Calu3 (cell line): Measurements from ENCODE around the gene CES4A. TPM values are rescaled to one million over a fixed set of nuclear protein-coding genes. Genes with fewer than 3 reads are reported as not detected.
"Not testable (repeated sequence)": the region's sequence is repeated elsewhere in the genome, so short reads cannot be mapped to it uniquely, and the experiment has no call there.

Experiments
- BruUV-seq: library from RNA; stranded (reverse); fragments of 400-500 nt; replicated peaks from 2 replicates; lab custom pipeline; 2021; lab: Mats Ljungman, UMichigan
- CTCF ChIA-PET: fragments of 300-600 bp; sonication (Branson Sonifier 250); formaldehyde crosslinking; loops from one replicate; lab custom pipeline; 2022; ENCODE audit warnings: antibody characterized with exemption; lab: Charles Lee
- DNase-seq: peaks from one replicate; pipeline ENCODE4 v3.0.0; 2022
- H3K27ac Mint-ChIP-seq: one replicate; pipeline ENCODE4 v1.8.0; 2022; ENCODE audit warnings: mixed read lengths; ENCODE audit not compliant: unreplicated experiment
- H3K27me3 Mint-ChIP-seq: one replicate; pipeline ENCODE4 v1.8.0; 2022; ENCODE audit warnings: mixed read lengths; ENCODE audit not compliant: unreplicated experiment
- H3K36me3 Mint-ChIP-seq: one replicate; pipeline ENCODE4 v1.8.0; 2022; ENCODE audit warnings: mild to moderate bottlenecking, moderate library complexity, mixed read lengths; ENCODE audit not compliant: insufficient read depth, unreplicated experiment
- H3K4me1 Mint-ChIP-seq: one replicate; pipeline ENCODE4 v1.8.0; 2022; ENCODE audit warnings: mild to moderate bottlenecking, low read depth, mixed read lengths; ENCODE audit not compliant: unreplicated experiment
- H3K4me3 Mint-ChIP-seq: one replicate; pipeline ENCODE4 v1.8.0; 2022; ENCODE audit warnings: mild to moderate bottlenecking, low read depth, moderate library complexity, mixed read lengths; ENCODE audit not compliant: unreplicated experiment
- H3K9me3 Mint-ChIP-seq: one replicate; pipeline ENCODE4 v1.8.0; 2022; ENCODE audit warnings: low read depth, mixed read lengths; ENCODE audit not compliant: unreplicated experiment
- intact Hi-C: fragments of 100-400 bp; cut with micrococcal nuclease; formaldehyde crosslinking; loops from one replicate; pipeline ENCODE4 v1.10.0; 2022; ENCODE audit not compliant: unreplicated experiment
- total RNA-seq: library from RNA; stranded (reverse); gene quantifications from 2 replicates; pipeline ENCODE4 v1.2.3, GENCODE V29; 2022
- TF ChIP-seq, protein P1 (sequence below): fragments of 200-600 bp; IDR thresholded peaks from one replicate; pipeline ENCODE4 v1.8.0; 2022; ENCODE audit warnings: antibody characterized with exemption; ENCODE audit not compliant: unreplicated experiment

CES4A gene
- total RNA-seq, 1 experiment from 2014 or later: not detected

DNA sequence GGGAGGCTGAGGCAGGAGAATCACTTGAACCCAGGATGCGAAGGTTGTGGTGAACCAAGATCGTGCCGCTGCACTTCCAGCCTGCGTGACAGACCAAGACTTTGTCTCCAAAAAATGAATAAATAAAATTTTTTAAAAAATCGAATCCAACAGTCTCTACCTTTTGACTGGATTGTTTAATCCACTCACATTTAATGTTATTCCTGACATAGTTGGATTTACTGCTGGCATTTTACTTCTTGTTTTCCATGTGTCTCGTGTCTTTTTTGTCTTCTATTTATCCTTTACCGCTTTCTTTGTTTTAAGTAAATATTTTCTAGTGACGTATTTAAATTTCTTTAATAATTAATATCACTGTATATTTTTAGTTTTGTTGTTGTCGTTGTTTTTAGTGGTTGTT lies 5.4 kb upstream of the CES4A start:
- CTCF ChIA-PET: no interaction called here
- BruUV-seq: no TSS peak
- no peak for DNase-seq
- TF ChIP-seq, protein P1, sequence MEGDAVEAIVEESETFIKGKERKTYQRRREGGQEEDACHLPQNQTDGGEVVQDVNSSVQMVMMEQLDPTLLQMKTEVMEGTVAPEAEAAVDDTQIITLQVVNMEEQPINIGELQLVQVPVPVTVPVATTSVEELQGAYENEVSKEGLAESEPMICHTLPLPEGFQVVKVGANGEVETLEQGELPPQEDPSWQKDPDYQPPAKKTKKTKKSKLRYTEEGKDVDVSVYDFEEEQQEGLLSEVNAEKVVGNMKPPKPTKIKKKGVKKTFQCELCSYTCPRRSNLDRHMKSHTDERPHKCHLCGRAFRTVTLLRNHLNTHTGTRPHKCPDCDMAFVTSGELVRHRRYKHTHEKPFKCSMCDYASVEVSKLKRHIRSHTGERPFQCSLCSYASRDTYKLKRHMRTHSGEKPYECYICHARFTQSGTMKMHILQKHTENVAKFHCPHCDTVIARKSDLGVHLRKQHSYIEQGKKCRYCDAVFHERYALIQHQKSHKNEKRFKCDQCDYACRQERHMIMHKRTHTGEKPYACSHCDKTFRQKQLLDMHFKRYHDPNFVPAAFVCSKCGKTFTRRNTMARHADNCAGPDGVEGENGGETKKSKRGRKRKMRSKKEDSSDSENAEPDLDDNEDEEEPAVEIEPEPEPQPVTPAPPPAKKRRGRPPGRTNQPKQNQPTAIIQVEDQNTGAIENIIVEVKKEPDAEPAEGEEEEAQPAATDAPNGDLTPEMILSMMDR: no peak
- Mint-ChIP-seq H3K36me3 (no peaks in the 10 kb centered on the region), H3K9me3 (no peaks in the 10 kb centered on the region), H3K4me3 (no peak overlapping the region), H3K27ac (no peak overlapping the region), H3K27me3 (no peaks in the 10 kb centered on the region), H3K4me1 (no peaks in the 10 kb centered on the region)
- intact Hi-C loops: no loop called here

DNA sequence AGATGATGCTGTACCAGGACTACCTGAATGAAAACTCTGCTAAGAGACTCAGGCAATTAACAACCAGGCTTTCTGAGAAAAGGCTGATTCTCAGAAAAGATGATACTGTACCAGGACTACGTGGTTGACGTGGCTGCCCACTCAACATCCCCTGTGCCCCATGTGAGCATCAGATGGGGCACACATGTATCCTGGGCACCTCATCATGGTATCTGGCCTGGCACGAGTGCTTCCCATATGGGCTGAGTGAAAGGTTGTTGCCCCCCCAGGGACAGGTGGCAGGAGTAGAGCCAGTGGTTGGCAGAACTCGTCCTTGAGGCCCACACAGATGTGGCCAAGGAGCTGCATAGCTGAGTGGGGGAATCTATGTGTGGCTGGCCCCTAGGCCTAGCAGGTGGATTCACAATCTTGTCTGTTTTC lies 3.5 kb upstream of the CES4A start:
- Mint-ChIP-seq H3K36me3 (no peaks in the 10 kb centered on the region), H3K27ac (no peak overlapping the region), H3K4me3 (no peak overlapping the region), H3K27me3 (no peaks in the 10 kb centered on the region), H3K9me3 (no peaks in the 10 kb centered on the region), H3K4me1 (no peaks in the 10 kb centered on the region)
- intact Hi-C loops: no loop called here
- TF ChIP-seq, protein P1: no peak
- CTCF ChIA-PET: no interaction called here
- BruUV-seq: no TSS peak
- DNase-seq: no peak

DNA sequence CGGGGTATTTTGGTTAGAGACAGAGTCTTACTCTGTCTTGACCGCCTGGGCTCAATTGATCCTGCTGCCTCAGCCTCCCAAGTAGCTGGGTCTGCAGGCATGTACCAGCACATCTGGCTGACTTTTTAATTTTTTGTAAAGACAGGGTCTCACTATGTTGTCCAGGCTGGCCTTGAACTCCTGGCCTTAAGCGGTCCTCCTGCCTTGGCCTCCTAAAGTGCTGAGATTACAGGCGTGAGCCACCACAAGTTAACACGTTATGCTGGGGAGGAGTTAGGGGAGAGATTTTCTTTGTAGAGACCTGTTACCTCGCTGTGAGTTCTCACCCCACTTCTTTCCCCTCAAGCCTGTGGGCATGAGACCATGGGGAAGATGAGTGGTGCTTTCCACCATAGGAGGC lies 1.8 kb upstream of the CES4A start:
- TF ChIP-seq, protein P1: no peak
- DNase-seq: no peak
- CTCF ChIA-PET: no interaction called here
- no peaks in the 10 kb centered on the region for H3K9me3 Mint-ChIP-seq
- no peaks in the 10 kb centered on the region for H3K27me3 Mint-ChIP-seq
- no peak overlapping the region for H3K27ac Mint-ChIP-seq
- H3K36me3 Mint-ChIP-seq: no peaks in the 10 kb centered on the region
- H3K4me1 Mint-ChIP-seq: no peaks in the 10 kb centered on the region
- no TSS peak for BruUV-seq
- no peak overlapping the region for H3K4me3 Mint-ChIP-seq
- intact Hi-C loops: no loop called here

DNA sequence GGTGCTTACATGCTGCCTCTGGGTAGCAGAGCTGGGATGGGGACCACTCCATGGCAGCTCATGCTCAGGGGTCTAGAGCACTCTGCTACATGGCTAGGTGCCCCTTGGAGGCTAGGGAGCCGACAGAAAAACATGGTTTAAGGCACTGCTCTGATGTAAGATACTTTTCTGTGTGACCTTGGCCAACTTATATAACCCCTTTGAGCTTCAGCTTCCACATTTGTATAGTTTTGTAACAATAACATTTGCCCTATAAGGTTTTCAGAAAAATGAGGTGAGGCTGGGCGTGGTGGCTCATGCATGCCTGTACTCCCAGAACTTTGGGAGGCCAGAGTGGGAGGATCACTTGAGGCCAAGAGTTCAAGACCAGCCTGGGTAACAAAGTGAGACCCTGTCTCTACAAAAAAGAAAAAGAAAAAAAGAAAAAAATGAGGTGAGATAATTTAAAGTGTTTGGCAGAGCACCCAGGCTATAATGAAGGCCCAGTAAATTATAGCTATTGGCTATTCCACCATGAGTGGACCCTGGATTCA lies 3.2 kb downstream of the CES4A start:
- intact Hi-C loops: no loop called here
- H3K9me3 Mint-ChIP-seq: no peaks in the 10 kb centered on the region

DNA sequence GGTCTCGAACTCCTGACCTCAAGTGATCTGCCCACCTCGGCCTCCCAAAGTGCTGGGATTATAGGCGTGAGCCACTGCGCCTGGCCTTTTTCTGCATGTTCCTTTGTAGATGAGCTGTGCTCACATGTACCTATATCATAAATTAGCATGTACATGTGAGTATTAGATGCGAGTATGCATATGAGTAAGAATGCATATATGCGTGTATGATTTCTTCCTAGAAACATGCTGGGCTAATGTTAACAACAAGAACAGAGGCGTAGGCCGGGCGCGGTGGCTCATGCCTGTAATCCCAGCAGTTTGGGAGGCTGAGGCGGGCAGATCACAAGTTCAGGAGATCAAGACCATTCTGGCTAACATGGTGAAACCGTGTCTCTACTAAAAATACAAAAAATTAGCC lies 5.2 kb downstream of the CES4A start:
- H3K4me3 Mint-ChIP-seq, CTCF ChIA-PET, BruUV-seq, H3K27me3 Mint-ChIP-seq, intact Hi-C loops, H3K27ac Mint-ChIP-seq, H3K36me3 Mint-ChIP-seq, H3K4me1 Mint-ChIP-seq, H3K9me3 Mint-ChIP-seq, DNase-seq: not testable (repeated sequence)

More for the DNA sequence above, 3.2 kb downstream of the CES4A start:
- CTCF ChIA-PET: no interaction called here
- BruUV-seq: no TSS peak
- H3K4me1 Mint-ChIP-seq: no peaks in the 10 kb centered on the region
- TF ChIP-seq, protein P1: no peak
- DNase-seq: no peak
- no peaks in the 10 kb centered on the region for H3K36me3 Mint-ChIP-seq
- H3K27me3 Mint-ChIP-seq: no peaks in the 10 kb centered on the region
- H3K27ac Mint-ChIP-seq: no peak overlapping the region
- no peak overlapping the region for H3K4me3 Mint-ChIP-seq
